ENCODE measurements around the gene ZBTB12. TPM values are rescaled to one million over a fixed set of nuclear protein-coding genes. Genes with fewer than 3 reads are reported as not detected.
A peak's percentile ranks its signal among the peaks of the same experiment; 100 is the strongest.

ZBTB12 gene
- total and polyA plus RNA-seq, 2 of the 13 experiments (the other 11 are each of a cell fraction or from before 2014, with no cell fraction given), result 4.8 to 6.0 TPM

GRCh38 chr6:31907158-31907813 lies 5.4 kb upstream of the ZBTB12 start (continued):
- TF ChIP-seq RORA (CRISPR knock-in tag; IDR thresholded peaks at IDR 0.05) (no peak), FOXM1 (CRISPR knock-in tag; IDR thresholded peaks at IDR 0.05) (no peak), NR1H2 (CRISPR knock-in tag; IDR thresholded peaks at IDR 0.05; ENCODE audit: borderline replicate concordance, low read depth) (no peak), NR0B2 (CRISPR knock-in tag; IDR thresholded peaks at IDR 0.05) (no peak), CHD4 (IDR thresholded peaks at IDR 0.05; ENCODE audit: borderline replicate concordance, low read length) (no peak), E2F5 (CRISPR knock-in tag; conservative IDR thresholded peaks at IDR 0.05) (no peak), YEATS4 (CRISPR knock-in tag; IDR thresholded peaks at IDR 0.05; ENCODE audit: borderline replicate concordance) (no peak), PATZ1 (CRISPR knock-in tag; IDR thresholded peaks at IDR 0.05) (0 out of 2 replicates have a peak, but pooled peaks have one; percentile 40), CCAR2 (optimal IDR thresholded peaks at IDR 0.05; ENCODE audit: low read depth, low read length) (no peak), SOX6 (IDR thresholded peaks at IDR 0.05) (no peak), SOX6 (CRISPR knock-in tag; IDR thresholded peaks at IDR 0.05) (no peak), SMC3 (IDR thresholded peaks at IDR 0.05; ENCODE audit: low read length) (no peak; the same call in 1 of the 2 replicates), KMT2A (CRISPR knock-in tag; IDR thresholded peaks at IDR 0.05) (no peak), ZNF501 (CRISPR knock-in tag; IDR thresholded peaks at IDR 0.05) (no peak), POLR2AphosphoS5 (IDR thresholded peaks at IDR 0.05; ENCODE audit: low read depth, low read length) (no peak), NCOR1 (IDR thresholded peaks at IDR 0.05; ENCODE audit: borderline replicate concordance, low read length) (peak; percentile 43; the same call in 1 of the 2 replicates), ZNF879 (CRISPR knock-in tag; IDR thresholded peaks at IDR 0.05) (no peak), ZNF264 (CRISPR knock-in tag; IDR thresholded peaks at IDR 0.05) (peak; percentile 44; the same call in 1 of the 2 replicates), RXRB (CRISPR knock-in tag; IDR thresholded peaks at IDR 0.05; ENCODE audit: borderline replicate concordance) (peak; percentile 31; the same call in 1 of the 2 replicates), ZNF775 (CRISPR knock-in tag; IDR thresholded peaks at IDR 0.05; ENCODE audit: borderline replicate concordance) (no peak), JARID2 (CRISPR knock-in tag; IDR thresholded peaks at IDR 0.05; ENCODE audit: insufficient replicate concordance) (no peak), KLF15 (CRISPR knock-in tag; IDR thresholded peaks at IDR 0.05; ENCODE audit: borderline replicate concordance) (no peak), ZFP1 (CRISPR knock-in tag; IDR thresholded peaks at IDR 0.05) (no peak), ZNF101 (CRISPR knock-in tag; IDR thresholded peaks at IDR 0.05; ENCODE audit: borderline replicate concordance, low read depth) (no peak)
- TF ChIP-seq, protein P1, sequence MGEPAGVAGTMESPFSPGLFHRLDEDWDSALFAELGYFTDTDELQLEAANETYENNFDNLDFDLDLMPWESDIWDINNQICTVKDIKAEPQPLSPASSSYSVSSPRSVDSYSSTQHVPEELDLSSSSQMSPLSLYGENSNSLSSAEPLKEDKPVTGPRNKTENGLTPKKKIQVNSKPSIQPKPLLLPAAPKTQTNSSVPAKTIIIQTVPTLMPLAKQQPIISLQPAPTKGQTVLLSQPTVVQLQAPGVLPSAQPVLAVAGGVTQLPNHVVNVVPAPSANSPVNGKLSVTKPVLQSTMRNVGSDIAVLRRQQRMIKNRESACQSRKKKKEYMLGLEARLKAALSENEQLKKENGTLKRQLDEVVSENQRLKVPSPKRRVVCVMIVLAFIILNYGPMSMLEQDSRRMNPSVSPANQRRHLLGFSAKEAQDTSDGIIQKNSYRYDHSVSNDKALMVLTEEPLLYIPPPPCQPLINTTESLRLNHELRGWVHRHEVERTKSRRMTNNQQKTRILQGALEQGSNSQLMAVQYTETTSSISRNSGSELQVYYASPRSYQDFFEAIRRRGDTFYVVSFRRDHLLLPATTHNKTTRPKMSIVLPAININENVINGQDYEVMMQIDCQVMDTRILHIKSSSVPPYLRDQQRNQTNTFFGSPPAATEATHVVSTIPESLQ (CRISPR knock-in tag; conservative IDR thresholded peaks at IDR 0.05), result no peak

Measured in HepG2 (cell line).